Measurements from ENCODE around the gene MUC5B. TPM values are rescaled to one million over a fixed set of nuclear protein-coding genes. Genes with fewer than 3 reads are reported as not detected.

MUC5B gene
- total and polyA plus RNA-seq, 2 donors (not counting 3 experiments of a cell fraction or from before 2014, with no cell fraction given) = not detected

DNA sequence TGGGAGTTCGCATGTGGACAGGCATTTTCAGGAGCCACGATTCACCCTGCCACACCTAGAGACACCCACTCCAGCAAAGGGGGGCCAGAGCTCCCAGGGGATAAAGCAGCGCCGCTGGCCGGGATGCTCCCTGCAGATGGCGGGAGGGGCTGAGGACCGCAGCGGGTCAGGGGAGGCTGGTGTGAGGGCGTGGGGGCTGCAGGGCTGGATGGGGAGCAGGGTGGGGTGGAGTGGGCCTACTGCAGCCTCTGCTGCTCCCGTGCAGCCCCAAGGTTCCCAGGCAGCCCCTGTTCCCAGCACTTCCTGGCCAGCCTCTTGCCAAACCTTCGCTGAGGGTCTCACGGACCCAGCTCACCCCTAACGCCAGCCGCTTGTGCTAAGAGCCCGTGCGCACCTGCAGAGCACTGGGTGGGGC is 13.0 kb downstream of the MUC5B start:
- Histone ChIP-seq H3K4me2 (ENCODE audit: insufficient read depth, low read length) (no peak overlapping the region), H3K27ac (ENCODE audit: insufficient read depth, low read depth, low read length) (no peak overlapping the region), H3K9ac (replicated peaks; ENCODE audit: extremely low read depth, insufficient read depth, low read length) (no peak overlapping the region), H3K27me3 (ENCODE audit: control insufficient read depth in 2 of 2, insufficient read depth in 2 of 2, low read length in 2 of 2) (no peaks in the 10 kb centered on the region), H3K9me1 (replicated peaks; ENCODE audit: control insufficient read depth, extremely low read depth, insufficient read depth, low read length) (no peaks in the 10 kb centered on the region), H3K36me3 (ENCODE audit: control insufficient read depth in 2 of 2, extremely low read depth in 1 of 2, insufficient read depth in 2 of 2, low read length in 2 of 2) (no peaks in the 10 kb centered on the region), H2AFZ (ENCODE audit: low read depth, low read length) (no peak overlapping the region), H3K79me2 (ENCODE audit: control insufficient read depth, insufficient read depth, low read length) (no peaks in the 10 kb centered on the region), H3K4me1 (ENCODE audit: control insufficient read depth, extremely low read depth, insufficient read depth, low read length) (no peaks in the 10 kb centered on the region), H3K9me3 (replicated peaks; ENCODE audit: control insufficient read depth, insufficient read depth, low read length) (no peaks in the 10 kb centered on the region), H3K4me3 (replicated peaks in 1 of 3; ENCODE audit: insufficient read depth in 1 of 3, low read depth in 1 of 3, low read length in 3 of 3) (no peak overlapping the region), H4K20me1 (replicated peaks; ENCODE audit: control insufficient read depth, extremely low read depth, insufficient read depth, low read length) (no peaks in the 10 kb centered on the region)
- FAIRE-seq = no peak
- ChIA-PET CTCF (no interaction called here), POLR2A (no interaction called here)
- no peak for TF ChIP-seq POLR2A (IDR thresholded peaks at IDR 0.05; ENCODE audit: low read depth, low read length)
- no peak for TF ChIP-seq MAX (IDR thresholded peaks at IDR 0.05; ENCODE audit: insufficient read depth, insufficient read length)
- no peak for TF ChIP-seq FOS (IDR thresholded peaks at IDR 0.05; ENCODE audit: borderline replicate concordance, insufficient read depth, low read length)
- no peak for TF ChIP-seq POLR2AphosphoS5 (IDR thresholded peaks at IDR 0.05; ENCODE audit: insufficient read depth, low read depth, low read length)
- TF ChIP-seq GATA2 (IDR thresholded peaks at IDR 0.05; ENCODE audit: insufficient read depth, insufficient read length, low read depth, low read length) = no peak
- TF ChIP-seq, protein P1, sequence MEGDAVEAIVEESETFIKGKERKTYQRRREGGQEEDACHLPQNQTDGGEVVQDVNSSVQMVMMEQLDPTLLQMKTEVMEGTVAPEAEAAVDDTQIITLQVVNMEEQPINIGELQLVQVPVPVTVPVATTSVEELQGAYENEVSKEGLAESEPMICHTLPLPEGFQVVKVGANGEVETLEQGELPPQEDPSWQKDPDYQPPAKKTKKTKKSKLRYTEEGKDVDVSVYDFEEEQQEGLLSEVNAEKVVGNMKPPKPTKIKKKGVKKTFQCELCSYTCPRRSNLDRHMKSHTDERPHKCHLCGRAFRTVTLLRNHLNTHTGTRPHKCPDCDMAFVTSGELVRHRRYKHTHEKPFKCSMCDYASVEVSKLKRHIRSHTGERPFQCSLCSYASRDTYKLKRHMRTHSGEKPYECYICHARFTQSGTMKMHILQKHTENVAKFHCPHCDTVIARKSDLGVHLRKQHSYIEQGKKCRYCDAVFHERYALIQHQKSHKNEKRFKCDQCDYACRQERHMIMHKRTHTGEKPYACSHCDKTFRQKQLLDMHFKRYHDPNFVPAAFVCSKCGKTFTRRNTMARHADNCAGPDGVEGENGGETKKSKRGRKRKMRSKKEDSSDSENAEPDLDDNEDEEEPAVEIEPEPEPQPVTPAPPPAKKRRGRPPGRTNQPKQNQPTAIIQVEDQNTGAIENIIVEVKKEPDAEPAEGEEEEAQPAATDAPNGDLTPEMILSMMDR (IDR thresholded peaks at IDR 0.05; ENCODE audit: extremely low read depth in 1 of 2, insufficient read depth in 1 of 2, low read depth in 1 of 2, low read length in 2 of 2) = no peak
- no peak for TF ChIP-seq EZH2 (IDR thresholded peaks at IDR 0.05; ENCODE audit: borderline replicate concordance, low read depth, low read length, severe bottlenecking)
- TF ChIP-seq MYC (IDR thresholded peaks at IDR 0.05; ENCODE audit: low read depth, low read length) = no peak
- no peak for TF ChIP-seq JUN (IDR thresholded peaks at IDR 0.05; ENCODE audit: borderline replicate concordance, insufficient read depth, insufficient read length, low read depth)
- DNase-seq (ENCODE audit: low read depth, low spot score) = no peak
- dilution Hi-C loops (cut with MboI; ENCODE audit: extremely low pct_ligation_motif_present, low sequenced_read_pairs) (no loop called here), intact Hi-C loops (cut with micrococcal nuclease) (no loop called here)
- BruUV-seq (replicated peaks) = no TSS peak

Data from endothelial cell of umbilical vein (primary cell).